Dermis microvascular lymphatic vessel endothelial cell (primary cell): ENCODE results near the gene WIF1. TPM values are rescaled to one million over a fixed set of nuclear protein-coding genes. Genes with fewer than 3 reads are reported as not detected.

ENCODE experiments used
- DNase-seq, 2 donors: peaks; one replicate each; pipeline versions ENCODE4 v3.0.0 to v3.0.0-alpha.2; 2010; ENCODE audit warnings: low read depth in 2 of 2
- total RNA-seq: library from RNA; depleted of rRNA; stranded (reverse); fragments of >200 nt; gene quantifications from 2 replicates; pipeline ENCODE4 v1.2.1, GENCODE V29; 2014

Gene WIF1
- total RNA-seq, 1 donor from 2014 or later, result under 0.01 TPM

DNA sequence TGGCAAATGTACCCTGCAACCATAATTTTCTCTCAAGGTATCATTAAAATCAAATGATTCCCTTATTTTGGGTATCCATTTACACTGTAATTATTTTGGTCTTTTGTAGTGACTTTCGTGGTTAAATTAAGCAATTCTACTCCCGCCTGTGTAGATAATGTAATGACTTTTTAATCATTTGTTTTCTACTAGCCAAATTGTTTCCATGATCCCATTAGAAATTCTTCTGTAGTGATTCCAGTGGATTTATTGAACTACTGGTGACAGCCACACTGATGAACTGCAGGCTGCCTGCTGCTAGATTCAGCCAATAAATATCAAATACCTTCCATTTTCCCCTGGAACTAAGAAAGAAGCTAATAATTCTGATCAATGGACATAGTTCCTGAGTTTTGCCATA, 96.0 kb downstream of the WIF1 start:
- DNase-seq, result no peak

DNA sequence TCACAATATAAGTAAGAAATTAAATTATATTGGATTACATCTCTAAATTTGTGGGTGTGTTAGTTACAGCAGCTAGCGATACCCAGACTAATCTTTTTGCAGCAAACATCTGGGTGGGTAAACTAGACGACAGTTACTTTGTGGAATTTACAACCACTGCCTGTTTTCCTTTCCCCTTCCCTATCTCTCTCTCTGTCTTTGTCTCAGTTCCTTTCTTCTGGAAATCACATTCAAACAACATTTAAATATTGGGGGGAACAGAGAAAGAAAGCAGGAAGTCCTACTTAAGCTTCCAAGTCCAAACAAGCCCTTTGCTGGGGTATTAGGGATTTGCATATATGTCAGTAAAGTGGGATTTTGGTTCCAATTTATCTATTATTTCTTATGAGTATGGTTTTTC, 97.6 kb downstream of the WIF1 start:
- DNase-seq, result no peak

GRCh38 chr12:65022960-65023359, 98.1 kb downstream of the WIF1 start:
- DNase-seq, result no peak

DNA sequence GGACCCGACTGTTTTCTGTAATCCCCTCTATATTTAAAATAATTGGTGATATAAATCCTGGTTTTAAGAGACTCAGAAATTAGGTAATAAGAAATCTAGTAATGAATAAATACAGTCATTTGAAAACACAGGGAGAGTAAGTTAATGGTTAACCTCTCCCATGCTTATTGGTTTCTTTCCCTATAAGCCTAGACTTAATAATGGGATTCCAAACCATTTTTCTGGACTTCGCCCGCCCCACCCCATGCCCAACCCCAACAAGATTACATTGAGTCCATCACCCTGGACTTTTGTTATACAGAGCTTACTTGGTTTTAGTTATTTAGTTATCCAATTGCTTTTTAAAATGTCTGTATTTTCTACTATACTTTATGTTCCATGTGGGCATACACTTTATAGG, 98.7 kb downstream of the WIF1 start:
- no peak for DNase-seq

DNA sequence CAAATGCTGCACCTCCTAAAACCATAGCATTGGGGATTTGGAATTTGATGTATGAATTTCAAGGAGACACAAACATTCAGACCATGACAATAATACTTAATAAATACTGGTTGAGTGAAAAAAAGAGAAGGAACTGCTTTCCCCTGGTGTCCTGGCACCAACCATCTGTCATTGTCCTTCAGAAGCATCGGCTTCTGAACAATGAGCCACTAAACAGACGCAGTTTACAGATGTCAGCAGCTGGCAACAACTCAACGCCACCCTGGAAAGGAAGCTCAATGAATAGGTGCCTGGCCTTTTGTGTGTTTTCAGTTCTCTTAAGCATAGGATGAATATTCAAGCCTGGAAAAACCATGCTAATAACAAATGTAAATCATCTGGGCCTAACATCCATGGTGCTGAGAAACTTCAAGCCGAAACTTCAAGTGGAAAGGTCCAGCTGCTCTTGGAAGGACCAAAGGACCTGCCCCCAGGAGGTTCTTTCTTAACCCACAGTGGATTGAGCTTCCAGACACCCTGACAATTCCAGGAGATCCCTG, 101.3 kb downstream of the WIF1 start:
- peak in 1 of 2 donors; percentile 3 for DNase-seq

GRCh38 chr12:65016881-65017650, 104.0 kb downstream of the WIF1 start:
- no peak for DNase-seq

- DNase-seq, result no peak
Measured at GRCh38 chr12:65015850-65016249, 105.3 kb downstream of the WIF1 start.

- no peak for DNase-seq
Measured at GRCh38 chr12:65014504-65015271, 106.4 kb downstream of the WIF1 start.

- no peak for DNase-seq
Measured at GRCh38 chr12:65010437-65010836, 110.7 kb downstream of the WIF1 start.

GRCh38 chr12:65005716-65006115, 115.4 kb downstream of the WIF1 start:
- DNase-seq, result no peak

- DNase-seq, result no peak
Measured at GRCh38 chr12:65004270-65004669, 116.8 kb downstream of the WIF1 start.

Other genes starting within 250 kb of the WIF1 start
- 21.8 and 22.4 TPM in 2 replicates for gene LEMD3, start 48.3 kb upstream of the WIF1 start, total RNA-seq
- 43.6 and 44.7 TPM in 2 replicates for gene MSRB3, start 157.4 kb upstream of the WIF1 start, total RNA-seq